ENCODE results near the gene LHFPL3.
A peak's percentile ranks its signal among the peaks of the same experiment; 100 is the strongest.

The LHFPL3 gene

DNA sequence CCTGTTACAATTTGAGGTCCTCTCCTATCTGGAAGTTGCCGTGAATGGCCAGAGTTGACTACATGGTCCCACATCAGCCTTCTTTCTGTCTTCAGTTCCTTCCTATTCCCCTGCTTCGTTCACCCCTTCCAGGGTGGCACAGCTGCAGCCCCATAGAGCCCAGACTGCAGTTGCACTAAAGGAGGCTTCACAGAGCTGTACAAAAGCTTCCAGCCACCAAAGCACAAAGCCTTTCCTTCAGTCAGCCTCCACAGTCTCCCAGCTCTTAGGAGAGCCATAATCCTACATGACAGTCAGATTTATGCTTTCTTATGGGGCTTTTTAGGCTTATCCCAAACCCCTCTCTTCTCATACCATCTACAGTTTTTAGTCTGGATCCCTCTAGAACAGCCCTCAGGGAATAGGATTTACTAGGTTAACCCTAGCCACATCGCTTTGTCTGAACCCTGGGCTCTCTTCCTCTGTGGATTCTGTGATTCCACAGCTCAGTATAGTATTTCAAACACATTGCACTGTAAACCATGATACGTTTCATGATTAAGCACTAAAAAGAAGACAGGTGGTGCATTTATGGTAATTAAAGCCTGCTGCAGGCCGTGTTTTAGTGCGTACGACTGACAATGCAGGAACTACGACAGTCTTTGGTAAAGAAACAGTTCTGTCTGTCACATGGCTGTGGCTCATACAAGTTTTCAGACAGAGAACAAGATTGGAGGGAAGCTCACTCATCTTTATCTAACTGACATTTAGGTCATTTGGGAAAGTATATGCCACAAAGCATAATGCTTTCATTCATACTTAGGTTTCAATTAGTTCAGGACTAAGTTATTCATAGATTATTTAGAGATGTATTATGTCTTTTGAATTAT, 477.3 kb downstream of the LHFPL3 start:
- DNase-seq, result no peak

DNA sequence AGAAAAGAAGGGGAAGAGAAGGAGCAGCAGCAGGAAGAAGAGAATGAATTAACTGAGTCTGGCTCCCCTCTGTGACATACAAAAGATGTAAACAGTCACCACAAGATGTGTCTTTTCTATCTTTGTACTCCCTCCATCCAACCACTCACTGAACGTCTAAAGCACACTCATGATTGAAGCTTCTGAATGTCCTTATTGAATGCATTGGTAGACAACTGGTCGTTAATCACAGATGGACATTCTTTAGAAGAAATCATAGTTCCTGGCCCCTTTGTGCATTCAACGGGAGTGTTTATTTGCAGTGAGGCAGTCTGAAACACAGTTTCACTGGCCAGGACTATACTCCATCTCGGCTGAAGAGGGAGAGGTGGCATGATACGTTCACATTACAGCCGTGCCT, 479.3 kb downstream of the LHFPL3 start:
- DNase-seq, result no peak

DNA sequence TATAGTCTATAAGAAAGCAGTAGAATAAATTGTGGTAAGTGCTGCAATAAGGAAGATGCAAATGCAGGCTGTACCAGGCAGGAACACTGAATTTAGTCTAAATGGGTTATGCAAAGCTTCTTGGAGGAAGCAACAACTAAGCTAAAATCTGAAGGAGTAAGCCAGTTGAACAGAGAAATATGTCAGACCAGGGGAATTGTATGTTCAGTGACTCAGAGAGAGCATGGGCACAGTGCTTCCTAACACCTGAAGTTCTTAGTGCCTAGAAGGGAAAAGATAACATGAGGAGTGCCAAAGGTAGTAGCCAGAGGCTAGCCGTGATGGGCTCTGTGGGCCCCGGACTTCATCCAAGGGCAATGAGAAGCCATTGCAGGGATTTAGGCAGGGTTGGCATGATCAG, 481.5 kb downstream of the LHFPL3 start:
- no peak for DNase-seq

DNA sequence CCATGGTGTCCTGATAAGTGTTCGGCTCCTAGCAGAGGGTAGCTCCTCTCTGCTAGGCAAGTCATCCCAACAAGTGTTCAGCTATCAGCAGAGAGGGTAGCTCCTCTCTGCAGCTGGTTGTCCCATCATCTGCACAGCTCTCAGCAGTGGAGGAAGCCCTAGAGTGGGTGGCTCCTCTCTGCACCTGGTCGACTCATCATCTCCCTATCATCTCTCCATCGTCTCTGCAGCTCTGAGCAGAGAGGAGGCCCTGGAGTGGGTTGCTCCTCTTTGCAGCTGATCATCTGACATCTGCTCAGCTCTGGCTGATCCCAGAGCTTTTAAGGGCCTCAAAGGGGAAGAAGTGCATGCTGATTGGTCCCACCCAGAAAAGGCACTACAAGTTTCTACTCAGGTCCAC, 485.7 kb downstream of the LHFPL3 start:
- DNase-seq, result no peak

DNA sequence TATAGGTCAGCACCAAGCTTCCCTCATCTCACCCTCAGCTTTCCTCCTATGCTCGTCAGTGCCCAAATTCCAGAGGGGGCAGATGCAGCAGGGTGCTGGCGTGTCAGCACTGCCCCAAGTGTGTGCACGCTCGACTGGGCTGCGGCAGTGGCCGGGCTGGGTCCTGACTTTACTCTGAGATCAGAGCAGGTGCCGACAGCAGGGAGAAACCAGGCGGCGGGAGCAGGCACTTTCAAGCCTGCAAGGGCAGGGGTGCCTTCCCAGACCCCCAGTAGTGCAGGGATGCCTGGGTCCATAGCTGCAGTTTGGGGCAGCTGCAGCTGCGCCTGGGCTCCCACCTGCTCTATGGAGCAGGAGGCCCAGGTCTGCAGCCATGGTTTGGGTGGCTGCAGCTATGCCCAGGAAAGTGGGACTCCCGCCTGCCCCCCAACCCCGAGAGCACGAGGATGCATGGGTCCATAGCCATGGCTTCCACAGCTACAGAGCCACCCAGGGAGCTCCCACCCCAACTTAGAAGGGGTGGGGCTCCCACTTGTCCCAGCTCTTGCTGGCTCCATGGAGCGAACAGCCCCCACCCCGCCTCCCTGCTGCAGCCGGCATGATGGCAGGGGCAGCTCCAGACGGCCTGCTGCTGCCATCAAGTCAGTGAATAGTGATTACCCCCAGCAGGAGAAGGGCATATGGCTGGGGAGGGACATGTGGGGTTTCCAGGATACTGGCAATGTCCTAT, 486.4 kb downstream of the LHFPL3 start:
- no peak for DNase-seq

DNA sequence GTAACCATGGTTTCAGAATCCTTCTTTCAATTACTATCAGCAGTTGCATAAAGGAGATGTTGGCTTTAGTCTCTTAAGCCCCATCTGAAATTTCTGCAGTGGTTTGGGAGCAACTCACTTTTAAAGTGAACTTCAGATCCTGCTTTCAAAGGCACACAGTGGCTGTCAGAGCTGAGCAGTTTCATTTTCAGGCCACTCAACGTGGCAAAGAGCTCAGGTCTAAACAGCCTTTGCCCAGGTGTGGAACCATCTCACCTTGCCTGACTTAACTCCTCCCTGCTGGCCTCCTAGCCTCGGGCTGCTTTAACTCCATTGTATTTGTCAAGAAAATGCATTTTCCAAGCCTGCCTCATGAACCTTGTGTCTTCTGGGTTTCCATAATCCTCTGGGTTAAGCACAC, 488.1 kb downstream of the LHFPL3 start:
- DNase-seq, result no peak

DNA sequence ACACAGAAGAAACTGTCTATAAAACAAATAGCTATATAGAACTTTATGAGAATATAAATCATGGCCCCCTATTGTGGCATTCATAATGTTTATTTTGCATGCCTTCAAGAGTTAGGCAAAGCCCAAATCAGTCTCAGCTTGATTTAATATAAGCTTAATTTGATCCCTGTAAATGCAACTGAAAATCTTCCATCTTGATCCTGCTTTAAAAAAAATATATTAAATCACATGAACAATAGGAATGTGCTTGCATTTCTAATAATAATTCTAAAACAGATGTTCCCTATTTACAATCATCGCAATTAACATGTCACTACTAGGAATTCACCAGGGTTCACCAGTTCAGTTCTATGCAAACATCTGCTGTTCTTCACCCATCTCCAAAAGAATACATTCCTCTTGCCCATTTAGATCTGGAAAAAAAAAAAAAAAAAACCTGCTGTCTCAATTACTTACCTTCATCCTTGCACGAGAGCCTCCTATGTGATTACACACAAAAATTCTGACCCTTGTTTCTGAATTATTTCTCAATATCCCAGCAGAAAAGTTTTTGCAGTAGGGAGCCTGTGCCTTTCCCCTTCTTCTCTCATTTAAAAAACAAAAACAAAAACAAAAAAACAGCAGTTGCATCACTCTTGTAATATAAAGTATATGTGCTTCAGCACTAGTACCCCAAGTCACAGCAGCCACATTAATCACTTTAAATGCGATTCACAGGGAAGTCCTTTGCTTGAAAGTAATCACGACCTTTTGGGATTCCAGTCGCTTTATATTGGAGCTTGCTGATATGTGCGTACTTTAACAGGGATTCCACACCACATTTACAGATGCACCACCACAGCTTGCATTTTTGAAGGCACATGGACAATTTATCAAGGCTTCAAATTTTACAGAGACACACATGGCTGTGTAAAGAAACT, 490.8 kb downstream of the LHFPL3 start:
- no peak for DNase-seq

DNA sequence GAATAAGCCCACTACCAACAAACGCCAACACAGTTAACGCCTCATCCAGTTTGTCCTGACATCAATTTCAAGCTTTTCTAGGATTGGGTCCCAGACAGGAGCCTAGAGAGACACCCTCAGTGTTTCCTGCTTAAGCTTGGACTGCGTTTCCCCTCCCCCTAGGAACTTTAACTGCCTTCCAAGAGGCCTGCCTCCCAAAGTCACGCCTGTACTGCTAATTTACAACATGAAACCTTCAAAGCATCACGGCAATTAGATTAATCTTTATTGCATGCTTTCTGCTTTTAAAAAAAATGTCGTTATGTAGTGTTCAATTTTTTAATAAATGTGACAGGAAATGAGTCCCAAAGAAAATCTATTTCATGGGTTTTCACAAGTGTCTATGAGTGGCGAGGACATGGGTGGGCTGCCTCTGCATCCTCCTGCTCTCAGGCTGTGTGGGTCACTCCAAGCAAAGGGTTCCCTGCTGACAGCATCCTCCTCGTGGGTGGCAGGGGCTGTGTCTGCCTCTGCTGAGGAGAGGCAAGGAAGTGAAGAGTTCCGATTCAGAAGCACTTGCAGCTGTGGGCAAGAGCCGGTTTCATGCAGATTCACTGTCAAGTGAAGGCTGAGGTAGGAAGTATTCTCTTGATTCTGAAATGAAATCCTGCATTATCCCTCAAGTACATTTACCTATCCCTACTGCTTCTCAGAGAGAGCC, 492.6 kb downstream of the LHFPL3 start:
- no peak for DNase-seq

DNA sequence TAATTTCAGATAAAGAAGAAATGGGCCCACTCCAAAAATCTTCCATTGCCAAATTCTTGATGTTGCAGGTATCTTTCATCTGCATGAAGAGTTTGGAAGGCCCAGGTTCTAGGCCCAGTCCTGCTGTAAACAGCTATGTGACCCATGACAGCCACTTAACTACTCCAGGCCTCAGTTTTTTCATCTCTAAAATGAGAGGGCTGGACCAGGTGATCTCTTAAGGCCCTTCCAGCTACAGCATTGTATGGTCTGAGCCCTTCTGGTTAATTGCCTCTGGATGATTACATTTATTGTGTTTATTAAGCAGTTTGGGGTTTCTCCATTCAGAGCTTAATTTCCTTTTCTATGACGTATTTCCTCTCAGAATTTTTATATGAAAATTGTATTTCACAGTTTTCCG, 494.8 kb downstream of the LHFPL3 start:
- no peak for DNase-seq

DNA sequence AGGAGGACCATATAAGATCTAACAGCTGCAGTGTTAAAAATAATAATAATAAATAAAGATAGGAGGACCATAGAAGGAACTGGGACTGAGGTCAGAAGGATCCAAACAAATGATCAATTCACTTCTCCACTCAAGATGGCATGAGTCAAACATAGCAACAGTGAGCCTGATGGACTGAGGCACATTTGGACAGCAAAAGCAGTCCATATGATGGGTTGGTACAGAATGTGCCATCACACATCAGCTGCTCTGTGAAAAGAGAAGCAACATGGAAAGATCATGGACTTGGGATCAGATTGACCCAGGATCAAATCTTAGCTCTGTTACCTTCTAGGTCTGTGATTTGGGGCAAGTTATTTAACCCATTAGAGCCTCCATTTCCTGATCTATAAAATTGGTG, 496.7 kb downstream of the LHFPL3 start:
- DNase-seq, result no peak

DNA sequence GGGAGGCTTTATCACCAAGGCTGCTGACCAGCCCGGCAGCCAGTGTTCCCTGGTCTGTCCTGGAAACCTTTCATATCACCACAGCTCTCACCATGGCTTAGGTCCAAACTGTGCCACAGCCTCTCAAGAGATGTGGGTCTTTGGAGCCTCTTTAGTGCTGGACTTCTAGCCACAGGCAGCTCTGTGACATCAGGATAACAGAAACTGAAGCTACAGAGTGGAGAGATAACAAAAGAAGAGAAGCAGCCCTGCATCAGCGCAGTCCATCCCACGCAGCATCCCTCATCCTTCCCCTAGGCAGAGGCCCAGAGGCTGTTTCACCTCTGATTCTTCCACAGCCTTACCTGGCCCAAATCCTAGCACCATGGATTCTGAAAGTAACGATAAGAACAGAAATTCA, 497.7 kb downstream of the LHFPL3 start:
- no peak for DNase-seq

DNA sequence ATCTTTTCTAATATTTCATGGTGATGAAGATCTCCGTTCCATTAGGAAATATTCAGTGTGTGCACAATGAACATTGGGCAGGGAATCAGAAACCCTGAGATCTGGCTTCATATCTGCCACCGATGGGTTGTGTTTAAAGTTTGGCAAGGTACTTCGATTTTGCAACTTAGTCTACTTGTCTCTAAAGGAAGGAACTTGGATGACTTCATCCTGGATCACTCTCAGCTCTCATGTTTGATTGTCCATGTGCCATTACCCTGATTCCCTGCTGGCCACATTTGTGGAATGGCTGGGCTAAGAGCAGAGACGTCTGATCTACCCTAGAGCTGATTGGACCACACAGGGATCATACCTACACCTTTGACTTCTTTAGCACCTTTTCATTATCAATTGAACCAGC, 508.6 kb downstream of the LHFPL3 start:
- no peak for DNase-seq

DNA sequence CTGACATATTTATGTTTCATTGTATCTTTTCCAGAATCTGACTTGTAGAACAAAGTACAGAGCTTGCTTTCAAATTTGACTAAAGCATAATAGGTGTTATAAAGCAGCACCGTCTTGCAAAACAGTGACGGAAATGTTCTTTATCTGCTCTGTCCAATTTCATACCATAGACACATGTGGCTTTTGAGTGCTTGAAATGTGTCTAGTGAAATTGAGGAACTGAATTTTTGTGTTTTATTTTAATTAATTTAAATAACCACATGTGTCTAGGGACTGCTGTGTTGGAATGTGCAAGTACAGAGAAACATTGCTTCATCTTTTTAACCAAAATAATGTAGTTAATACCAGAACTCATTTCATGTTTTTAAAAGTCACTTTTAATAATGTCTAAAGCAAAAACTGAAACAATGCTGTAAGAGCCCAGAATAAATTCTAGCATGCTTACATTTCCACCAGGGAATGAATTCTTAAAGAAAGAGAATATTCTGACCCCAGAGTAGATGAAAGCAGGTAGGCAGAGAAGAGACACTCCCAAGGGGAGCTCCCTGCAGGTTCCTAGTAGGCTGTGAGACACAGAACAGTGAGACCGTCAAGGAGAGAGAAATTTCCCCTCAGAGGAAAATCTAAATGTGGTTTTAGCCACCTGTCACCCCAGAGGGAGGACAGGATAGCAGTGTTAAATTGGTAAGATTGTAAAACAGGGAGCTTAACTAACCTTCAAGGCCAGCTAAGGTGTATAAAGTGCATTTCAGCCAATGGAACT, 510.3 kb downstream of the LHFPL3 start:
- no peak for DNase-seq

DNA sequence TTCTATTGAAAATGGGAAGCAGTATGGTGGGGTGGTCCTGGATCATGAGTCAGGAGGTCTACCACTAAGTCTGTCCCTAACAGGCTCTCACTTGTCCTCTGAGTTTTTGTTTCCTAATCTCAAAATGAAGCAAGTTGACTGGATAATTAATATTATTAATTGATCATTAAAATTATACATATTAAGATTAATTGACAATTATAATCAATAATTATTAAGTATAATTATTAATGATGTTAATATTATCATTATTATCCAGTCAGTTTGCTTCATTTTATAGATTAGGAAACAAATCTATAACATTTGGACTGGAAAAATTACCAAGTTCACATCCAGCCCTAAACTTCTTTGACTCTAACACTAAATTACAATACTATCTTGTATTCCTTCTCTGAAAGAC, 511.4 kb downstream of the LHFPL3 start:
- DNase-seq, result no peak

DNA sequence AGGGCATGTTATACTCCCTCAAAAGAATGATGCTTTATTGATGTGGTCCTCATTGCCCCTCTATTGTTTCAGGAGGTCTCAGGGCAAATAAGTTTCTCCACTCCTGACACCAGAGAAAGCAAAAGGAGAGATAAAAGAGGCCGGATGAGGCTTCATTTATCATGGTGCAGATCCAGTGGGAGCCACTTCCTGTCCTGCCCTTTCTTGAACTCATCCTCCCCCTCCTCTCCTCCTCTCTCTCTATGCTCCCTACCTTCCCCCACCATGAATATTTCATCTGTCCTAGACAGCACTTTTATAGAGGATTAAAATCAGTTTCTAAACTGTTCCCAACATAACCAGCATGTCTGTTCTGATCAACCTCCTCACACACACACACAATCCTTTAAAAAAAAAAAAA, 513.4 kb downstream of the LHFPL3 start:
- DNase-seq, result no peak

DNA sequence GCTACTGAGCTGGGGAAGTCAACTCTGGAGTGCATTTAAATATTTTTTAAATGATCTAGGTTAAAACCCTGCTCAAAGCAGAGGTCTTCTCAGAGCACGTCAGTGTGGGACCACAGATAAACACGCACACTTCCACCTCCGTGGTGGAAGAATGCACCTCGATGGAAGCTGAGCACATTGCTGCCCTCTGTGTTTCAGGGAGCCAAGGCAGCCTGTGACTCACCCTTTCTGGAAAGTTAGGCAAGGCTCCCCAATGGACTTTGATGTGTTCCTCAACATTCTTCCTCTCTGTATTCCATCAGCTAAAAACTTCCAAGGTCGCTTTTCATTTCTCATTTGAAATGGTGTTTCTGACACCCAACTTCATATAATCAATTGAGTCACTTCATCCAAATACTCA, 514.8 kb downstream of the LHFPL3 start:
- DNase-seq, result no peak

DNA sequence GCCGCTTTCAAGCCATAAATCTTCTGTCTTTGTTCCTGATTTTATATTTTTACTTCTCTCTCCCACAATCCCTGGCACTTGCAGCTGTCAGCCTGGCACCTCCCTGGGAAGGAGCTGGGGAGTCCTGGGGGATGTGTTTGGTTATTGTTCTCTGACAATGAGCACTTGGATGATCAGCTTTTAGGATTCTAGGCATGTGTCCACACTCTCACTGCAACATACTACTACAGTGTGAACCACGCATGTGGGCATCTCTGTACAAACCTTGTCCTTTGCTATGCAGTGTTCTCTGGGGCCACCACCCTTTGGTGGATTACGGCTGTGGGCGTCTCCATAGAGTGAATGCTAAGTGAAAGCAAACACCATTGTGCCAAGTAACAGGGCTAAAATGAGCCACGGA, 517.2 kb downstream of the LHFPL3 start:
- DNase-seq, result no peak

DNA sequence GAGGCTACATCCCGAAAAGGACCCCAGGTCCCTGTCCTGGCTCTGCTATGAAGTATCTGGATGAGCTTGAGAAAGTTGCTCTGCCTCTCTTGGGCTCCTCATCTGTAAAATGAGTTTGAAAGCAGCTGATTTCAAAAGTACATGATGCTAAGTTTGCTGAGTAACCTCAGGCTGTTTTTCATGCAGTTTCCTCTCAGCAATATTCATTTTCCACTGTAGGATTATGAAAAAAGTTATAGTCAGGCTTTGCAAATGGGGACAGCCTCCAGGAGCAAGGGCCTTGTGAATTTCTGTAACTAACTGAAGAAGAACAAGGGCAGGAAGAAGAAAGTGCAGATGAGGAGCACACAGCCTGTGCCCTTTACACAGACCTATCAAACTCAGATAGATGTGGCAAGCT, 518.3 kb downstream of the LHFPL3 start:
- DNase-seq, result no peak

DNA sequence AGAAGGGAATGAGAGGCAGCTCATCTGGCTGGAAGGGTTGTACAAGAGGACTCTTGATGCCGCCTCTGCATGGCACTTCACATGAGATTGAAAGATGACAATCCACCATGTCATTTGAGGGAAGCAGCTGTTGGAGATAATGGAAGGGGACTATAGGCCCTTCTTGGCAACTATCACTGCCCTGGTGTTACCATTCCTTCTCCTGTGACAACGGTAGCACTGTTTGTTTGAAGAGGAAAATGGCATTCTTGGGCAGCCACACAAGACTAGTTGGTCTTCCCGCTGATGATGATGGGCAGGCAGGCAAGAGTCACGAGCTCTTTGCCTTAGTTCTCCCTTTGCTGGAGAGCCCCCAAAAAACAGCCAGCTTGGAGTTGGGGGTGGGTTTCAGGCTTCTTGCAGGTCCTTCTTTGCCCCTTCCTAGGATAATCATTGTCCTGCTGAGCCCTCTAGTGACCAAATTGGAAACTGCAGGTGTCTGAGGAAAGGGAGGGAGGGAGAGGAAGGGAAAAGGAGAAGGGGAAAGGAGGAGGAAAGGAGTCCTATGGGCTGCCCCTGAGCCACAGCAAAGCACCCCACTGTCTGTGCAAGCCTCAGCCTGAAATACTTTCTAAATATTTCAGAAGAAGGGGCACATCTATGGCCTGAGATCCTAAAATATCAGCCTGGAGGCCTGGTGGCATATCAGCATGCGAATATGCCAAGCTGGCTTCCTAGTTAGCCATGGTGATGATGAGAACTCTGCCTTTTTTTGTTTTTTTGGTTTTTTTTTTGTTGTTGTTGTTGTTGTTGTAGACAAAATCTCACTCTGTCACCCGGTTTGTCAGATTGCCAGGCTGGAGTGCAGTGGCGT, 520.0 kb downstream of the LHFPL3 start:
- peak; percentile 30 to 51 for DNase-seq

DNA sequence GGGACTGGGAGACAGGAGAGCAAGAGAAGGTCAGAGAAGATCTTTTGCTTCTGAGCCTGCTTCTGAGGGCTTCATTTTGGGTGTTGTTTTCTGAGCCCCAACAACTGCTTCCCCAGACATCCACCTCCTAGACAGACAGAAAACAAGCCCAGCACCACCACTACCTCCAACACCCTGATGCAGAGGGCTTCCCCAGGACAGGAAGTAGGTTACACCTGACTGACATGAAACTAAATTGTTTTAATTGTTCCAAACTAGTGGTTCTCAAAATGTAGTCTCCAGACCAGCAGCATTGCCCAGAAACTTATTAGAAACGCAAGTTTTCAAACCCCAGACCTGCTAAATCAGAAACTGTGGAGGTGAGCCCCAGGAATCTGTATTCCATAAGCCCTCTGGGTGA, 522.0 kb downstream of the LHFPL3 start:
- no peak for DNase-seq

DNA sequence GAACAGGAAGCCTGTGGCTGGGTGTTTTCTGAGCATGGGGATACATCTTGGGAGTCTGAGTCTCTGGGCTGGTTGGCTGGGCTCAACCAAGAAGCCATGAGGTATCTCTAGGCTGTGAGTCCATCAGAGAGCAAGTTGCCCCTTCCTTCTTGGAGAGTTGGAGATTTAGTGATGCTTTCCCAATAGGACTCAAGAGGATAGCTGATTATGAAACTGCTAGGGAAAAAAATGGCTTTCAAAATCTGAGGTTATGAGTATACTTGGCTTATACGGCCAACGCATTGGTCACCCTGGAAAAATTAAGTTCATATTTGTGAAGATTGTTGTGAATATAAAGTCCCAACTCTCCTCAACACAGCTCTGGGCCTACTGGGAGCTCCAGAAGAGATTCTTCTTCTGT, 522.9 kb downstream of the LHFPL3 start:
- no peak for DNase-seq

All from inflammatory macrophage (primary cell).